ENCODE data around the gene OR2G2.

OR2G2 gene

DNA sequence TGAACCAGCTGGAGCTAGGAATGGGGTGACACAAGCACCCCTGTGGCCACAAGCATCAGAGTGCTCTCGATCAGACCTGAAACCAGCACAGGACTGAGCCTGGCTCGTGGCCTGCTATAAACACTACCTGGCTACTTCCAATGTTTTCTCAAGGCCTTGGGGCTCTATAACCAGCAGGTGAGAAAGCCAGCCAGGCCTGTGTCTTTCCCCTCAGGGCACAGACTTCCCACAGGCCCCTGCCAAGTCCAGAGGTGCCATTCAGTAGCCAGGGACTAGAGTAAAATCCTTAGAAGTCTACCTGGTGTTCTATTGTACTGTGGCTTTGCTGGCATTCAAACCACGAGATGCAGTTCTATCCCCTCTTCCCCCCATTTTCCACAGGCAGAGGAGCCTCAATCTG lies 39.8 kb downstream of the OR2G2 start:
- TF ChIP-seq RAD21 (IDR thresholded peaks at IDR 0.05; ENCODE audit: low read depth): no peak
- TF ChIP-seq, protein P1, sequence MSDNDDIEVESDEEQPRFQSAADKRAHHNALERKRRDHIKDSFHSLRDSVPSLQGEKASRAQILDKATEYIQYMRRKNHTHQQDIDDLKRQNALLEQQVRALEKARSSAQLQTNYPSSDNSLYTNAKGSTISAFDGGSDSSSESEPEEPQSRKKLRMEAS (IDR thresholded peaks at IDR 0.05): no peak
- no peak for TF ChIP-seq EP300 (IDR thresholded peaks at IDR 0.05; ENCODE audit: borderline replicate concordance)
- no peak for TF ChIP-seq NFIC (IDR thresholded peaks at IDR 0.05)
- TF ChIP-seq YY1 (IDR thresholded peaks at IDR 0.05; ENCODE audit: low read depth): no peak
- TF ChIP-seq CREB1 (IDR thresholded peaks at IDR 0.05; ENCODE audit: low read depth): no peak
- no peak for TF ChIP-seq FOXM1 (IDR thresholded peaks at IDR 0.05; ENCODE audit: borderline replicate concordance, low read depth)
- no peak for TF ChIP-seq EGR1 (IDR thresholded peaks at IDR 0.05)

DNA sequence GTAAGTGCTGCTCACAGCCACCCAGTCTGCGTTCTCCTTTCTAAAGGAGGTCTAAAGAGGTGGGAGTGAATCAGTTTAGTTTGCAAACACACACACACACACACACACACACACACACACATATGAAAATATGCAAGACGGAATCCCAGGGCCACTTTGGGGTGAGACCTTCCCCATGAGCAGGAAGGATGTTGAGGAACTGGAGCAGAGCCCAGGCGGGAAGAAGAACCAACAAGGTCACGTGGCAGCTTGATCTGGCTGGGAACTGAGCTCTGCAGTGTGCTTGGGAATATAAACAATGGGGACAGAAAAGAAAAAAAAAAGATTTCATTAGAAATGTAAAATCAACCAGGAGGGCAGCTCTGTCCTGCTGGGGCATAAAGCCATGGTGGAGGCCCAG lies 49.9 kb downstream of the OR2G2 start:
- TF ChIP-seq RAD21 (IDR thresholded peaks at IDR 0.05; ENCODE audit: low read depth): no peak
- no peak for TF ChIP-seq TCF12 (IDR thresholded peaks at IDR 0.05; ENCODE audit: low read depth)
- TF ChIP-seq CREB1 (IDR thresholded peaks at IDR 0.05; ENCODE audit: low read depth): no peak
- no peak for TF ChIP-seq CEBPB (IDR thresholded peaks at IDR 0.05)
- TF ChIP-seq TAF1 (IDR thresholded peaks at IDR 0.05; ENCODE audit: low read depth): no peak
- no peak for TF ChIP-seq FOXM1 (IDR thresholded peaks at IDR 0.05; ENCODE audit: borderline replicate concordance, low read depth)
- TF ChIP-seq, protein P1 (IDR thresholded peaks at IDR 0.05): no peak

GRCh38 chr1:247638781-247639180 lies 50.6 kb downstream of the OR2G2 start:
- TF ChIP-seq, protein P1 (IDR thresholded peaks at IDR 0.05): no peak
- TF ChIP-seq TAF1 (IDR thresholded peaks at IDR 0.05; ENCODE audit: low read depth): no peak
- no peak for TF ChIP-seq CEBPB (IDR thresholded peaks at IDR 0.05)
- TF ChIP-seq TEAD4 (IDR thresholded peaks at IDR 0.05): no peak
- TF ChIP-seq, protein P2, sequence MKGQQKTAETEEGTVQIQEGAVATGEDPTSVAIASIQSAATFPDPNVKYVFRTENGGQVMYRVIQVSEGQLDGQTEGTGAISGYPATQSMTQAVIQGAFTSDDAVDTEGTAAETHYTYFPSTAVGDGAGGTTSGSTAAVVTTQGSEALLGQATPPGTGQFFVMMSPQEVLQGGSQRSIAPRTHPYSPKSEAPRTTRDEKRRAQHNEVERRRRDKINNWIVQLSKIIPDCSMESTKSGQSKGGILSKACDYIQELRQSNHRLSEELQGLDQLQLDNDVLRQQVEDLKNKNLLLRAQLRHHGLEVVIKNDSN (IDR thresholded peaks at IDR 0.05): no peak
